Thyroid gland (tissue), 4 donors: ENCODE data around the gene GPC5. TPM values are rescaled to one million over a fixed set of nuclear protein-coding genes. Genes with fewer than 3 reads are reported as not detected.

ENCODE experiments used
- DNase-seq, 2 donors: peaks; one replicate each; pipeline ENCODE4 v3.0.0-alpha.2; 2019
- H3K27ac ChIP-seq, 3 donors: fragments of 200-600 bp; sonication (generic); 1 replicate in 2 of 3; 2 replicates in 1 of 3; pipeline ENCODE4 v1.5.1; 2016 to 2019; ENCODE audit warnings: mild to moderate bottlenecking in 1 of 3, moderate library complexity in 1 of 3
- H3K27me3 ChIP-seq: fragments of 200-600 bp; sonication (generic); one replicate; pipeline ENCODE4 v1.5.1; 2019
- H3K36me3 ChIP-seq, 2 donors: fragments of 200-600 bp; sonication (generic); one replicate each; pipeline ENCODE4 v1.5.1; 2016 to 2019
- H3K4me1 ChIP-seq, 2 donors: fragments of 200-600 bp; sonication (generic); one replicate each; pipeline ENCODE4 v1.5.1; 2017 to 2019
- H3K4me3 ChIP-seq, 3 donors: fragments of 200-600 bp; sonication (generic); replicated peaks in 1 of 3; 1 replicate in 2 of 3; 2 replicates in 1 of 3; pipeline ENCODE4 v1.5.1; 2016; ENCODE audit warnings: mild to moderate bottlenecking in 1 of 3
- H3K9me3 ChIP-seq: fragments of 200-600 bp; sonication (generic); one replicate; pipeline ENCODE4 v1.5.1; 2017
- POLR2A ChIP-seq, 2 donors: fragments of 450-650 bp; IDR thresholded peaks; one replicate each; pipeline ENCODE4 v1.6.1; 2017; ENCODE audit warnings: antibody characterized with exemption in 2 of 2, mild to moderate bottlenecking in 2 of 2, moderate library complexity in 1 of 2
- WGBS, 2 donors: methylation state at CpG; one replicate each; pipeline ENCODE4 v1.1.5; 2017; 5-methylcytosine and 5-hydroxymethylcytosine counted together
- intact Hi-C: fragments of 100-400 bp; cut with DNase I; formaldehyde crosslinking; loops from one replicate; pipeline ENCODE4 v1.15.1; 2023
- total RNA-seq, 4 donors: library from RNA; depleted of rRNA; stranded (reverse); fragments of >200 nt; gene quantifications; one replicate each; pipeline ENCODE4 v1.2.3, GENCODE V29; 2016
- TF ChIP-seq, protein P1 (sequence below), 6 experiments: fragments of 200-600 bp in 3 of 6; fragments of 450-650 bp in 3 of 6; sonication (generic) in 3 of 6; IDR thresholded peaks; one replicate each; pipeline ENCODE4 v1.5.1; 2016 to 2019; ENCODE audit warnings: antibody characterized with exemption in 6 of 6, mild to moderate bottlenecking in 2 of 6, inconsistent platforms in 1 of 6, moderate library complexity in 1 of 6

GPC5 gene
- total RNA-seq, 4 donors from 2014 or later, result 0.67 to 2.3 (median 1.3) TPM

DNA sequence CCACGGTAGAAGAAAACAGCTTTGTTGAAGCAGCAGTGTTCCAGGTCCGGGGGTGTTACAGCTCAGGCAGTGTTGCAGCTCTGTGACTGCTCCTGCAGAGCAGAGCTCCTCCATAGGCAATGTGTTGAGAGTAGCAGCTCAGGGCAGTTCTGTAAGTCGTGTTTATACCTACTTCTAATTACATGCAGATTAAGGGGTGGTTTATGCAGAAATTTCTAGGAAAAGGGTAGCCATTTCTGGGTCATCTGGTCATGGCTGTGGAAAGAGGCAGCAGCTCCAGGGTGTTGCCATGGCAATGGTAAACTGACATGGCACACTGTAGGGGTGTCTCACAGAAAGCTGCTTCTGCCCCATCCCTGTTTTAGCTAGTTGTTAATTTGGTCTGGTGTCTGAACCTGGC lies 316.4 kb downstream of the GPC5 start:
- intact Hi-C loops, result no loop called here
- DNase-seq, result no peak
- Histone ChIP-seq H3K27me3 (no peaks in the 10 kb centered on the region), H3K9me3 (no peaks in the 10 kb centered on the region), H3K4me1 (no peaks in the 10 kb centered on the region), H3K36me3 (no peaks in the 10 kb centered on the region), H3K4me3 (no peak overlapping the region), H3K27ac (no peak overlapping the region)
- TF ChIP-seq, protein P1, sequence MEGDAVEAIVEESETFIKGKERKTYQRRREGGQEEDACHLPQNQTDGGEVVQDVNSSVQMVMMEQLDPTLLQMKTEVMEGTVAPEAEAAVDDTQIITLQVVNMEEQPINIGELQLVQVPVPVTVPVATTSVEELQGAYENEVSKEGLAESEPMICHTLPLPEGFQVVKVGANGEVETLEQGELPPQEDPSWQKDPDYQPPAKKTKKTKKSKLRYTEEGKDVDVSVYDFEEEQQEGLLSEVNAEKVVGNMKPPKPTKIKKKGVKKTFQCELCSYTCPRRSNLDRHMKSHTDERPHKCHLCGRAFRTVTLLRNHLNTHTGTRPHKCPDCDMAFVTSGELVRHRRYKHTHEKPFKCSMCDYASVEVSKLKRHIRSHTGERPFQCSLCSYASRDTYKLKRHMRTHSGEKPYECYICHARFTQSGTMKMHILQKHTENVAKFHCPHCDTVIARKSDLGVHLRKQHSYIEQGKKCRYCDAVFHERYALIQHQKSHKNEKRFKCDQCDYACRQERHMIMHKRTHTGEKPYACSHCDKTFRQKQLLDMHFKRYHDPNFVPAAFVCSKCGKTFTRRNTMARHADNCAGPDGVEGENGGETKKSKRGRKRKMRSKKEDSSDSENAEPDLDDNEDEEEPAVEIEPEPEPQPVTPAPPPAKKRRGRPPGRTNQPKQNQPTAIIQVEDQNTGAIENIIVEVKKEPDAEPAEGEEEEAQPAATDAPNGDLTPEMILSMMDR (IDR thresholded peaks at IDR 0.05), result no peak
- no peak for TF ChIP-seq POLR2A (IDR thresholded peaks at IDR 0.05)
- 23 to 48% methylated on average over 3 of the region's 3 CpGs for WGBS, 2 donors

DNA sequence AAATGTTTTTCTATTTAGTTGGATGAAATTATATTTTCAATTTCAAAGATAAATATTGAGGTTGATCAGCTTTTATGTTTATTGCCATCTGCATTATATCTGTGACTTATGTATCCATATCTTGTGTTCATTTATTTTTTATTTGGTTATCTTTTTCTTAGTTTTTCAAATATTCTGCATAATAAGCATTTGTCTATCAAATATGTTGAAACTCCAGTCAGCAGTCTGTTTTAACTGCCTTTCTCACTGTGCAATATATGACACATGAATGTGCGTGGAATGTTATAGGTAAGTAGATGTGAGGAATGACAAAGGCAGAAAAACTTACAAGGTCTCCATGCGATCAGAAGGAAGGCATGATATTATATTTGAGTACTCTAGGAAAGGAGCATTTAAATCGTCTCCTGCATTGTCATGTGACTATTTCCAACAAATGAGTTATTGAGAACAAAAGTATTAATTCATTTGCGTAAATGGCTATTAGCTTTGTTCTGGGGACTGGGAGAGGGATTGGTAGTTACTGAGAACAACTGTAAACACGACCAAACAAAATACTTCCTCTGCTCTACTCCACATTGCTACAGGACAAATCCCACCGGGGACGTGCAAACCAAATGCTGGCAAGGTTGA lies 318.1 kb downstream of the GPC5 start:
- intact Hi-C loops, result no loop called here
- H3K4me3 ChIP-seq, result no peak overlapping the region
- no peak overlapping the region for H3K27ac ChIP-seq
- H3K27me3 ChIP-seq, result no peaks in the 10 kb centered on the region
- WGBS, 2 donors, result 84 to 88% methylated on average over 7 of the region's 7 CpGs
- no peak for DNase-seq
- H3K36me3 ChIP-seq, result no peaks in the 10 kb centered on the region
- H3K9me3 ChIP-seq, result no peaks in the 10 kb centered on the region
- no peak for TF ChIP-seq POLR2A (IDR thresholded peaks at IDR 0.05)
- TF ChIP-seq, protein P1 (IDR thresholded peaks at IDR 0.05), result no peak
- no peaks in the 10 kb centered on the region for H3K4me1 ChIP-seq

DNA sequence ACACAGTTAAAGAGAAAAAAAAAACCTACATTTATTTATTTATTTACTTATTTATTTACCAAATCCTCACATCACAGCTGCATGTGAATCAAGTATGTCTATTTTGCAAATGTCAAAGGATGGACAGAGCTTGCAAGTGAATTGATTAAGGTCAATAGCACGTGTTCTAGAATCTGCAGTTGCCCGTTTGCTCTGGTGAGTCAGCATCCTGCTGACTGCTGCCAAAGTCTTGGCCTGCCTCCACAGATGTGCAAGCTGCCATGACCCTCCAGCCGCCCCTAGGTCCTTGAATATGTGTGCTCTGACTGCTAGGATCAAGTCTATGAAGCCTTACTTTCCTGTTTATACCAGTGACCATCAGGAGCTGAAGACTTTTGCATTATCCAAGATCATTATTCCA lies 320.6 kb downstream of the GPC5 start:
- no peaks in the 10 kb centered on the region for H3K36me3 ChIP-seq
- H3K9me3 ChIP-seq, result no peaks in the 10 kb centered on the region
- H3K27me3 ChIP-seq, result no peaks in the 10 kb centered on the region
- TF ChIP-seq, protein P1 (IDR thresholded peaks at IDR 0.05), result no peak
- TF ChIP-seq POLR2A (IDR thresholded peaks at IDR 0.05), result no peak
- WGBS, 2 donors, result 44 to 54% methylated on average over 3 of the region's 3 CpGs
- no peak for DNase-seq
- no peak overlapping the region for H3K27ac ChIP-seq
- intact Hi-C loops, result no loop called here
- H3K4me1 ChIP-seq, result no peaks in the 10 kb centered on the region
- H3K4me3 ChIP-seq, result no peak overlapping the region

DNA sequence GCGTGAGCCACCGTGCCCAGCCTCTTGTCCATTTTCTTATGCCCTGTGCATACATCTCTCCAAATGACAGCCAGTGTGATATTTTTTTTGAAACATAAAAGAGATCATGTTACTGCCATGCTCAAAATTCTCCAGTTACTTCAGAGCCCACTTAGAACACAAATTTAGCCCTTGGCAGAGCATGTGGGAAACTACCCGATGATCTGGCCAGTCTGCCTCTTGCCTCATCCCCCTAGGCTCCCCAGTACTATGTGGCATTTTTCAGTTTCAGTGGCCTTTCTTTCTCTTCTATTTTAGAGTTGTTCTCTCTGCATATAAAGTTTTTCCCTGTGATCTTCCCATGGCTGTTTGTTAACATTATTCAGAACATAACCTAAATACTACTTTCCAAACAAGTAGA lies 323.0 kb downstream of the GPC5 start:
- intact Hi-C loops, result no loop called here
- H3K27ac ChIP-seq, result no peak overlapping the region
- H3K9me3 ChIP-seq, result no peaks in the 10 kb centered on the region
- TF ChIP-seq POLR2A (IDR thresholded peaks at IDR 0.05), result no peak
- TF ChIP-seq, protein P1 (IDR thresholded peaks at IDR 0.05), result no peak
- no peaks in the 10 kb centered on the region for H3K36me3 ChIP-seq
- 57 to 59% methylated on average over 3 of the region's 3 CpGs for WGBS, 2 donors
- no peak overlapping the region for H3K4me3 ChIP-seq
- H3K27me3 ChIP-seq, result no peaks in the 10 kb centered on the region
- DNase-seq, result no peak
- no peaks in the 10 kb centered on the region for H3K4me1 ChIP-seq

DNA sequence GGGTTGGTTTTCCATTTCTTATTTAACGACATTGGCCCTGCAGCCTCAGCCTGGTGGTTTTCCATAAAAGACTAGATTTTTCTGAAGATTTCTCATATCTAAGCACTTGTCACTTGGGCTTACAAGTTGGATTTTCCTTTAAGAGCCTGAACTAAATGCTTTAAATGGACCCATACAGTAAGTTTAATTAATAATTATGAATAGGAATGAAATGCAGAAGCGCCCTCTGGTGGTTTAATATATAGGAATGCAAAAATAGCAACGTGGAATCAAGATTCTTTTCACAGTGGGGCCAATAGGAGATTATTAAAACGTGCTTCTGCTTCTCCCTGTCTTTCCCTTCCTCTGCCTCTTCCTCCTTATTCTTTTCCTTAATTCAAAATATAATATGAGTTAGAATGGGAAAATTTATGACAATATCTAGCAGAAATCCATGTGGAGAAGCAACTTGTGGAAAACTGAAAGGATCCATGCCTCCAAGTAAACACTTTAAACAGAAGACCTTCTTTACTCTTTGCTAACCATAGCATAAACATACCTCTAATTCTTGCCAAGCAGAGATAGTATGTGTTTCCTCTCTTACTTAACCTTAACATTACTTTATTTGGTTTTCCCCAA lies 324.0 kb downstream of the GPC5 start:
- TF ChIP-seq POLR2A (IDR thresholded peaks at IDR 0.05), result no peak
- TF ChIP-seq, protein P1 (IDR thresholded peaks at IDR 0.05), result peak in 4 of 6 experiments; percentile 33 to 58 (median 50)
- no peaks in the 10 kb centered on the region for H3K36me3 ChIP-seq
- no peaks in the 10 kb centered on the region for H3K4me1 ChIP-seq
- H3K9me3 ChIP-seq, result no peaks in the 10 kb centered on the region
- no peak overlapping the region for H3K4me3 ChIP-seq
- WGBS, 2 donors, result 25 to 27% methylated on average over 4 of the region's 4 CpGs
- no peaks in the 10 kb centered on the region for H3K27me3 ChIP-seq
- no peak for DNase-seq
- no peak overlapping the region for H3K27ac ChIP-seq
- intact Hi-C loops, result no loop called here
